Coronary artery (tissue), 2 donors: Measurements from ENCODE around the gene RAB26.
"Not testable (repeated sequence)": the region's sequence is repeated elsewhere in the genome, so short reads cannot be mapped to it uniquely, and the experiment has no call there.

Source experiments
- DNase-seq: peaks from one replicate; pipeline ENCODE4 v3.0.0-alpha.2; 2017; ENCODE audit warnings: low spot score
- H3K27ac ChIP-seq, 2 donors: fragments of 200-600 bp; sonication (generic); one replicate each; pipeline ENCODE4 v1.5.1; 2016 to 2019
- H3K4me3 ChIP-seq: fragments of 200-600 bp; sonication (generic); 2 replicates; pipeline ENCODE4 v1.5.1; 2016; ENCODE audit warnings: mild to moderate bottlenecking, moderate library complexity
- CTCF ChIP-seq: fragments of 200-600 bp; sonication (generic); IDR thresholded peaks from one replicate; pipeline ENCODE4 v1.5.1; 2019; ENCODE audit warnings: antibody characterized with exemption

Gene RAB26

GRCh38 chr16:2197765-2198164 lies 49.3 kb downstream of the RAB26 start:
- Histone ChIP-seq H3K4me3 (no peak overlapping the region), H3K27ac (no peak overlapping the region)
- TF ChIP-seq CTCF, result no peak
- DNase-seq, result no peak

GRCh38 chr16:2198283-2198682 lies 49.9 kb downstream of the RAB26 start:
- TF ChIP-seq CTCF, result no peak
- Histone ChIP-seq H3K27ac (no peak overlapping the region), H3K4me3 (no peak overlapping the region)
- no peak for DNase-seq

- no peak overlapping the region for H3K4me3 ChIP-seq
- no peak for DNase-seq
- TF ChIP-seq CTCF, result no peak
- no peak overlapping the region for H3K27ac ChIP-seq
Measured at GRCh38 chr16:2199095-2199494, 50.7 kb downstream of the RAB26 start.

- H3K4me3 ChIP-seq, result no peak overlapping the region
- TF ChIP-seq CTCF, result no peak
- H3K27ac ChIP-seq, result no peak overlapping the region
- DNase-seq, result no peak
Measured at GRCh38 chr16:2199621-2200139, 51.3 kb downstream of the RAB26 start.

- TF ChIP-seq CTCF, result no peak
- H3K27ac ChIP-seq, result no peak overlapping the region
- no peak for DNase-seq
- H3K4me3 ChIP-seq, result no peak overlapping the region
Measured at GRCh38 chr16:2200313-2200712, 51.9 kb downstream of the RAB26 start.

- H3K4me3 ChIP-seq, H3K27ac ChIP-seq, DNase-seq: not testable (repeated sequence)
Measured at GRCh38 chr16:2203119-2203688, 54.8 kb downstream of the RAB26 start.
